Measurements from ENCODE around the gene SLC39A2.

SLC39A2 gene

DNA sequence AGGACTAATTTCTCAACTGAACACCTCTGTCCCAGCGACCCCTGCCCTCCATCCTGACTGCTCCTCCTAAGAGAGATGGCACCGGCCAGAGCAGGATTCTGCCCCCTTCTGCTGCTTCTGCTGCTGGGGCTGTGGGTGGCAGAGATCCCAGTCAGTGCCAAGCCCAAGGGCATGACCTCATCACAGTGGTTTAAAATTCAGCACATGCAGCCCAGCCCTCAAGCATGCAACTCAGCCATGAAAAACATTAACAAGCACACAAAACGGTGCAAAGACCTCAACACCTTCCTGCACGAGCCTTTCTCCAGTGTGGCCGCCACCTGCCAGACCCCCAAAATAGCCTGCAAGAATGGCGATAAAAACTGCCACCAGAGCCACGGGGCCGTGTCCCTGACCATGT is 43.8 kb downstream of the SLC39A2 start:
- H3K4me2 ChIP-seq = no peak overlapping the region
- no peaks in the 10 kb centered on the region for H3K79me2 ChIP-seq (ENCODE audit: insufficient read depth, low read depth)
- H2AFZ ChIP-seq (ENCODE audit: low read depth) = no peak overlapping the region
- H3K27me3 ChIP-seq (ENCODE audit: insufficient read depth, low read depth) = no peaks in the 10 kb centered on the region
- H4K20me1 ChIP-seq (ENCODE audit: insufficient read depth) = no peaks in the 10 kb centered on the region
- TF ChIP-seq, protein P1, sequence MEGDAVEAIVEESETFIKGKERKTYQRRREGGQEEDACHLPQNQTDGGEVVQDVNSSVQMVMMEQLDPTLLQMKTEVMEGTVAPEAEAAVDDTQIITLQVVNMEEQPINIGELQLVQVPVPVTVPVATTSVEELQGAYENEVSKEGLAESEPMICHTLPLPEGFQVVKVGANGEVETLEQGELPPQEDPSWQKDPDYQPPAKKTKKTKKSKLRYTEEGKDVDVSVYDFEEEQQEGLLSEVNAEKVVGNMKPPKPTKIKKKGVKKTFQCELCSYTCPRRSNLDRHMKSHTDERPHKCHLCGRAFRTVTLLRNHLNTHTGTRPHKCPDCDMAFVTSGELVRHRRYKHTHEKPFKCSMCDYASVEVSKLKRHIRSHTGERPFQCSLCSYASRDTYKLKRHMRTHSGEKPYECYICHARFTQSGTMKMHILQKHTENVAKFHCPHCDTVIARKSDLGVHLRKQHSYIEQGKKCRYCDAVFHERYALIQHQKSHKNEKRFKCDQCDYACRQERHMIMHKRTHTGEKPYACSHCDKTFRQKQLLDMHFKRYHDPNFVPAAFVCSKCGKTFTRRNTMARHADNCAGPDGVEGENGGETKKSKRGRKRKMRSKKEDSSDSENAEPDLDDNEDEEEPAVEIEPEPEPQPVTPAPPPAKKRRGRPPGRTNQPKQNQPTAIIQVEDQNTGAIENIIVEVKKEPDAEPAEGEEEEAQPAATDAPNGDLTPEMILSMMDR (conservative IDR thresholded peaks at IDR 0.05; ENCODE audit: low read depth, low read length) = no peak
- H3K4me1 ChIP-seq (ENCODE audit: low read depth, poor library complexity, severe bottlenecking) = no peaks in the 10 kb centered on the region
- H3K36me3 ChIP-seq (ENCODE audit: insufficient read depth) = no peaks in the 10 kb centered on the region
- no peak overlapping the region for H3K4me3 ChIP-seq (IDR thresholded peaks at IDR 0.05; ENCODE audit: insufficient read depth, low read depth, low read length)
- H3K9ac ChIP-seq = no peak overlapping the region
- H3K27ac ChIP-seq = no peak overlapping the region

DNA sequence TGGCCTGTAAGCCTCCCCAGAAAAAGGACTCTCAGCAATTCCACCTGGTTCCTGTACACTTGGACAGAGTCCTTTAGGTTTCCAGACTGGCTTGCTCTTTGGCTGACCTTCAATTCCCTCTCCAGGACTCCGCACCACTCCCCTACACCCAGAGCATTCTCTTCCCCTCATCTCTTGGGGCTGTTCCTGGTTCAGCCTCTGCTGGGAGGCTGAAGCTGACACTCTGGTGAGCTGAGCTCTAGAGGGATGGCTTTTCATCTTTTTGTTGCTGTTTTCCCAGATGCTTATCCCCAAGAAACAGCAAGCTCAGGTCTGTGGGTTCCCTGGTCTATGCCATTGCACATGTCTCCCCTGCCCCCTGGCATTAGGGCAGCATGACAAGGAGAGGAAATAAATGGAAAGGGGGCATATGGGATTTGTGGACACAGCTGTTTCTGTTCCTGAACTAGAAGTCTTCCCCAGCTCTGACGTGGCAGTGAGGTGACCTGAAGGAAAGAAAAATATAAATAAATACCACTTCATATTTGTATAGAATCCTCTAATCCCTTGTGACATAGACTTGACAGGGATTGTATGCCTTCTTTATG is 44.4 kb downstream of the SLC39A2 start:
- Histone ChIP-seq H2AFZ (ENCODE audit: low read depth) (no peak overlapping the region), H3K36me3 (ENCODE audit: insufficient read depth) (no peaks in the 10 kb centered on the region), H3K27ac (no peak overlapping the region), H3K27me3 (ENCODE audit: insufficient read depth, low read depth) (no peaks in the 10 kb centered on the region), H3K9ac (no peak overlapping the region), H3K4me3 (IDR thresholded peaks at IDR 0.05; ENCODE audit: insufficient read depth, low read depth, low read length) (no peak overlapping the region), H4K20me1 (ENCODE audit: insufficient read depth) (no peaks in the 10 kb centered on the region), H3K4me1 (ENCODE audit: low read depth, poor library complexity, severe bottlenecking) (no peaks in the 10 kb centered on the region), H3K4me2 (no peak overlapping the region), H3K79me2 (ENCODE audit: insufficient read depth, low read depth) (no peaks in the 10 kb centered on the region)
- TF ChIP-seq, protein P1 (conservative IDR thresholded peaks at IDR 0.05; ENCODE audit: low read depth, low read length) = no peak

DNA sequence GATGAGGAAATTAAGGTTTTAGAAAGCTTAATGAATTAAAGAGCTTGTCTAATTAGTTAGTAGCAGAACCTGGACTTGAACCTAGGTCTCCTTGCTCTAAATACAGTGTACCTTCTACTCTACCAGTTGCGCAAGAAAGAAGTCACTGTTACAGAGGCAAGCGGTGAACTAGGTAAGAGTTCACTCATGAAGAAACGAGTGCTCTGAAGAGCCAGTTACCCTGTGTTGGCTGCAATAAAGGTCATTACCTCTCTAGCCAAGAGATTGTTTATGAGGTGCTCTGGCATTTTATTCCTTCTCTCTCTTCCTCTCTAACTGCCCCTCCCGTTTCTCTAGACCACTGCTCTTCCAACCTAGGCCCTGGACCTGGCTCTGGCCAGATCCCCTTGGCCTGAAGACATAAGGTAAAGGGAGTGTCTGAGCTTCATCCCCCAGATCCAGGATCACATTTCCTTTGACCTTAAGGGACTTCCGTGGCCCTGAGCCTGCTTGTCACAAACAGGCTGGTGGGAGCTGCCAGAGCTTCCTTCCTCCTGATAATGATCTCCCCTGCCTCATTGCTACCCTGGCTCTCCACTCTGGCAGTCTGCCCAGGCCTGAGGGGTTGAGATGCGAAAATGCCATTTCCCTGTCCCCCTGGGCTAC is 45.0 kb downstream of the SLC39A2 start:
- H4K20me1 ChIP-seq (ENCODE audit: insufficient read depth) = no peaks in the 10 kb centered on the region
- no peak overlapping the region for H3K4me3 ChIP-seq (IDR thresholded peaks at IDR 0.05; ENCODE audit: insufficient read depth, low read depth, low read length)
- TF ChIP-seq, protein P1 (conservative IDR thresholded peaks at IDR 0.05; ENCODE audit: low read depth, low read length) = no peak
- no peak overlapping the region for H3K27ac ChIP-seq
- H3K36me3 ChIP-seq (ENCODE audit: insufficient read depth) = no peaks in the 10 kb centered on the region
- H2AFZ ChIP-seq (ENCODE audit: low read depth) = no peak overlapping the region
- no peaks in the 10 kb centered on the region for H3K79me2 ChIP-seq (ENCODE audit: insufficient read depth, low read depth)
- no peak overlapping the region for H3K4me2 ChIP-seq
- no peak overlapping the region for H3K9ac ChIP-seq
- no peaks in the 10 kb centered on the region for H3K27me3 ChIP-seq (ENCODE audit: insufficient read depth, low read depth)
- H3K4me1 ChIP-seq (ENCODE audit: low read depth, poor library complexity, severe bottlenecking) = no peaks in the 10 kb centered on the region

DNA sequence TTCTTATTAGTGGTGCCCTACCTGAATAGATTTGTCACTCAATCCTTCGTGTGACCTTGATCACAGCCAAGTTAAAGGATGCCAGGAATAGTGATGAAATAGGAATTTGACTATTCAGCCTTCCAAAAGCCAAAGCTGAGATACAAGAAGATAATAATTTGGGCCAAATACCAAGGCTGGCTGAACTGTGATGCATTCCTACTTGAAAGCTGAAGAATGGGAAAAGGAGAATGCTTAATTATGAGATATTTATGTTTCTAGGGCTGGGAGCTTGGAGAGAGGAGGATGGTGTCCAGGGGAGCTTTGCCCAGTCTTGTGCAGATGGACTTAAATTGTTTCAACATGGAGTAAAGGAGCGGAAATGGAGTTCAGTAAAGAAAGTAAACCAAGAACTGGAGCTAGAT is 48.3 kb downstream of the SLC39A2 start:
- Histone ChIP-seq H3K4me2 (no peak overlapping the region), H3K36me3 (ENCODE audit: insufficient read depth) (no peaks in the 10 kb centered on the region), H3K4me1 (ENCODE audit: low read depth, poor library complexity, severe bottlenecking) (no peaks in the 10 kb centered on the region), H3K79me2 (ENCODE audit: insufficient read depth, low read depth) (no peaks in the 10 kb centered on the region), H3K9ac (no peak overlapping the region), H2AFZ (ENCODE audit: low read depth) (no peak overlapping the region), H4K20me1 (ENCODE audit: insufficient read depth) (no peaks in the 10 kb centered on the region), H3K27me3 (ENCODE audit: insufficient read depth, low read depth) (no peaks in the 10 kb centered on the region), H3K27ac (no peak overlapping the region), H3K4me3 (IDR thresholded peaks at IDR 0.05; ENCODE audit: insufficient read depth, low read depth, low read length) (no peak overlapping the region)
- TF ChIP-seq, protein P1 (conservative IDR thresholded peaks at IDR 0.05; ENCODE audit: low read depth, low read length) = no peak

Measured in KMS-11 (cell line).